HepG2 (cell line): ENCODE data around the gene GDAP1L1. TPM values are rescaled to one million over a fixed set of nuclear protein-coding genes. Genes with fewer than 3 reads are reported as not detected.

Experiments used
- IKZF5 ChIP-seq: IDR thresholded peaks from 2 replicates; pipeline ENCODE4 v1.6.1; 2018; ENCODE audit warnings: missing genetic modification reagents, mild to moderate bottlenecking, missing compliant biosample characterization
- KLF9 ChIP-seq: IDR thresholded peaks from 2 replicates; pipeline ENCODE4 v1.6.1; 2016; ENCODE audit warnings: low read depth
- KMT2B ChIP-seq: IDR thresholded peaks from 2 replicates; pipeline ENCODE4 v1.6.1; 2016; ENCODE audit warnings: missing genetic modification reagents, missing compliant biosample characterization
- MEIS2 ChIP-seq: sonication (generic); formaldehyde crosslinking; IDR thresholded peaks from 2 replicates; pipeline ENCODE4 v1.9.0; 2021; ENCODE audit warnings: mild to moderate bottlenecking, missing genetic modification reagents
- MLXIP ChIP-seq: sonication (generic); formaldehyde crosslinking; IDR thresholded peaks from 2 replicates; pipeline ENCODE4 v1.9.0; 2021; ENCODE audit warnings: missing genetic modification reagents, borderline replicate concordance
- NFIB ChIP-seq: sonication (generic); formaldehyde crosslinking; IDR thresholded peaks from 2 replicates; pipeline ENCODE4 v1.9.0; 2021; ENCODE audit warnings: missing genetic modification reagents, mild to moderate bottlenecking, borderline replicate concordance
- PAX8 ChIP-seq: sonication (generic); formaldehyde crosslinking; IDR thresholded peaks from 2 replicates; pipeline ENCODE4 v1.8.0; 2022; ENCODE audit warnings: mild to moderate bottlenecking, missing genetic modification reagents, borderline replicate concordance
- PHF20 ChIP-seq: sonication (generic); formaldehyde crosslinking; IDR thresholded peaks from 2 replicates; pipeline ENCODE4 v1.5.0; 2020; ENCODE audit warnings: mild to moderate bottlenecking, missing genetic modification reagents
- TEAD2 ChIP-seq: sonication (generic); formaldehyde crosslinking; IDR thresholded peaks from 2 replicates; pipeline ENCODE4 v1.9.0; 2021; ENCODE audit warnings: missing genetic modification reagents
- ZNF136 ChIP-seq: sonication (generic); formaldehyde crosslinking; IDR thresholded peaks from 2 replicates; pipeline ENCODE4 v1.8.1; 2022; ENCODE audit warnings: low read depth, mild to moderate bottlenecking, moderate library complexity, missing genetic modification reagents
- ZNF292 ChIP-seq: sonication (generic); formaldehyde crosslinking; IDR thresholded peaks from 2 replicates; pipeline ENCODE4 v1.8.1; 2022; ENCODE audit warnings: mild to moderate bottlenecking, low read depth, missing genetic modification reagents, borderline replicate concordance
- ZNF484 ChIP-seq: sonication (generic); formaldehyde crosslinking; IDR thresholded peaks from 2 replicates; pipeline ENCODE4 v1.5.1; 2020; ENCODE audit warnings: mild to moderate bottlenecking, low read depth, missing genetic modification reagents, borderline replicate concordance
- ZNF609 ChIP-seq: sonication (generic); formaldehyde crosslinking; IDR thresholded peaks from 2 replicates; pipeline ENCODE4 v1.4.0; 2020; ENCODE audit warnings: mild to moderate bottlenecking, missing genetic modification reagents, borderline replicate concordance
- ZNF710 ChIP-seq: sonication (generic); formaldehyde crosslinking; IDR thresholded peaks from 2 replicates; pipeline ENCODE4 v1.5.0; 2020; ENCODE audit warnings: mild to moderate bottlenecking, missing genetic modification reagents, borderline replicate concordance
- polyA plus RNA-seq, 8 experiments: library from polyadenylated mRNA; depleted of rRNA in 3 of 8; stranded (reverse) in 7 of 8; unstranded in 1 of 8; fragments of >200 nt; fragmentation: Illumina TruSeq in 4 of 8; extraction: Trizol in 4 of 8; gene quantifications; 2 replicates each; pipeline versions ENCODE4 v1.2.1 to v1.2.3, GENCODE V29; 2011 to 2016; ENCODE audit warnings: low read depth in 4 of 8, missing spikeins in 1 of 8, mixed read lengths in 1 of 8; ENCODE audit not compliant: insufficient read depth in 1 of 8
- total RNA-seq, 5 experiments: library from RNA; depleted of rRNA; stranded (reverse); fragments of >200 nt; fragmentation: Illumina TruSeq; extraction: Trizol; gene quantifications; 2 replicates each; pipeline ENCODE4 v1.2.3, GENCODE V29; 2016; ENCODE audit warnings: low read depth in 1 of 5

The GDAP1L1 gene
- total and polyA plus RNA-seq, 2 of the 13 experiments (the other 11 are each of a cell fraction or from before 2014, with no cell fraction given), result 0.04 TPM; not detected in 1

- TF ChIP-seq ZNF609, result no peak; the same call in 1 of the 2 replicates
- TF ChIP-seq NFIB (CRISPR knock-in tag), result no peak
- no peak for TF ChIP-seq ZNF484 (CRISPR knock-in tag)
- no peak; the same call in 1 of the 2 replicates for TF ChIP-seq KLF9
- 0 out of 2 replicates have a peak, but pooled peaks have one; percentile 87 for TF ChIP-seq ZNF136 (CRISPR knock-in tag)
- peak; percentile 2; the same call in 1 of the 2 replicates for TF ChIP-seq IKZF5
- TF ChIP-seq TEAD2 (CRISPR knock-in tag), result no peak
- TF ChIP-seq PHF20, result no peak
- TF ChIP-seq MLXIP (CRISPR knock-in tag), result no peak
- TF ChIP-seq ZNF292 (CRISPR knock-in tag), result no peak; the same call in 1 of the 2 replicates
- no peak for TF ChIP-seq MEIS2 (CRISPR knock-in tag)
- TF ChIP-seq PAX8 (CRISPR knock-in tag), result 0 out of 2 replicates have a peak, but pooled peaks have one; percentile 64
- no peak for TF ChIP-seq KMT2B
- no peak for TF ChIP-seq ZNF710 (CRISPR knock-in tag)
These were observed 35.7 kb upstream of the GDAP1L1 start (continued) for GRCh38 chr20:44211177-44212039.
